ENCODE results near the gene CFAP46.
"Not testable (repeated sequence)": the region's sequence is repeated elsewhere in the genome, so short reads cannot be mapped to it uniquely, and the experiment has no call there.

The CFAP46 gene

GRCh38 chr10:132957981-132958882 lies 15.9 kb upstream of the CFAP46 start:
- H3K4me3 ChIP-seq (ENCODE audit: low read depth, low read length): no peak overlapping the region
- no peak for TF ChIP-seq CTCF (conservative IDR thresholded peaks at IDR 0.05; ENCODE audit: low read depth, low read length)
- DNase-seq (ENCODE audit: low read depth): no peak

- TF ChIP-seq CTCF (conservative IDR thresholded peaks at IDR 0.05; ENCODE audit: low read depth, low read length): no peak
- no peak overlapping the region for H3K4me3 ChIP-seq (ENCODE audit: low read depth, low read length)
- no peak for DNase-seq (ENCODE audit: low read depth)
Observed at GRCh38 chr10:132957131-132957530, 14.8 kb upstream of the CFAP46 start.

- not testable (repeated sequence) for DNase-seq (ENCODE audit: low read depth); H3K4me3 ChIP-seq (ENCODE audit: low read depth, low read length)
Observed at GRCh38 chr10:132956259-132956658, 13.9 kb upstream of the CFAP46 start.

GRCh38 chr10:132955479-132955878 lies 13.1 kb upstream of the CFAP46 start:
- H3K4me3 ChIP-seq (ENCODE audit: low read depth, low read length): no peak overlapping the region
- DNase-seq (ENCODE audit: low read depth): no peak
- TF ChIP-seq CTCF (conservative IDR thresholded peaks at IDR 0.05; ENCODE audit: low read depth, low read length): no peak

GRCh38 chr10:132953428-132953827 lies 11.1 kb upstream of the CFAP46 start:
- no peak overlapping the region for H3K4me3 ChIP-seq (ENCODE audit: low read depth, low read length)
- no peak for DNase-seq (ENCODE audit: low read depth)
- TF ChIP-seq CTCF (conservative IDR thresholded peaks at IDR 0.05; ENCODE audit: low read depth, low read length): no peak

GRCh38 chr10:132951926-132952325 lies 9.6 kb upstream of the CFAP46 start:
- TF ChIP-seq CTCF (conservative IDR thresholded peaks at IDR 0.05; ENCODE audit: low read depth, low read length): no peak
- H3K4me3 ChIP-seq (ENCODE audit: low read depth, low read length): no peak overlapping the region
- no peak for DNase-seq (ENCODE audit: low read depth)

GRCh38 chr10:132948351-132948750 lies 6.0 kb upstream of the CFAP46 start:
- no peak for TF ChIP-seq CTCF (conservative IDR thresholded peaks at IDR 0.05; ENCODE audit: low read depth, low read length)
- no peak overlapping the region for H3K4me3 ChIP-seq (ENCODE audit: low read depth, low read length)
- DNase-seq (ENCODE audit: low read depth): no peak
